ENCODE data around the gene LRP1B.
"Not testable (repeated sequence)": the region's sequence is repeated elsewhere in the genome, so short reads cannot be mapped to it uniquely, and the experiment has no call there.

LRP1B gene

GRCh38 chr2:141201016-141201565 lies 929.7 kb downstream of the LRP1B start:
- DNase-seq: no peak

GRCh38 chr2:141200191-141200590 lies 930.6 kb downstream of the LRP1B start:
- DNase-seq: no peak

GRCh38 chr2:141199711-141200110 lies 931.1 kb downstream of the LRP1B start:
- DNase-seq: no peak

- DNase-seq: no peak
These were observed 935.7 kb downstream of the LRP1B start for GRCh38 chr2:141195087-141195486.

GRCh38 chr2:141187075-141187439 lies 943.8 kb downstream of the LRP1B start:
- DNase-seq: no peak

- no peak for DNase-seq
These were observed 944.3 kb downstream of the LRP1B start for GRCh38 chr2:141186413-141187074.

GRCh38 chr2:141182246-141182645 lies 948.6 kb downstream of the LRP1B start:
- no peak for DNase-seq

- not testable (repeated sequence) for DNase-seq
These were observed 961.7 kb downstream of the LRP1B start for GRCh38 chr2:141169117-141169516.

GRCh38 chr2:141162314-141162713 lies 968.5 kb downstream of the LRP1B start:
- no peak for DNase-seq

- no peak for DNase-seq
These were observed 979.1 kb downstream of the LRP1B start for GRCh38 chr2:141151611-141152286.

- DNase-seq: no peak
These were observed 988.8 kb downstream of the LRP1B start for GRCh38 chr2:141142025-141142424.

GRCh38 chr2:141137122-141137693 lies 993.6 kb downstream of the LRP1B start:
- DNase-seq: no peak

GRCh38 chr2:141133883-141134282 lies 996.9 kb downstream of the LRP1B start:
- no peak for DNase-seq

- no peak for DNase-seq
These were observed 1005.4 kb downstream of the LRP1B start for GRCh38 chr2:141125432-141125831.

- DNase-seq: no peak
These were observed 1012.0 kb downstream of the LRP1B start for GRCh38 chr2:141118836-141119235.

GRCh38 chr2:141113301-141113700 lies 1017.5 kb downstream of the LRP1B start:
- DNase-seq: no peak

- DNase-seq: no peak
These were observed 1021.2 kb downstream of the LRP1B start for GRCh38 chr2:141109633-141110032.

GRCh38 chr2:141105763-141106162 lies 1025.1 kb downstream of the LRP1B start:
- no peak for DNase-seq

- DNase-seq: no peak
These were observed 1027.6 kb downstream of the LRP1B start for GRCh38 chr2:141103216-141103615.

- DNase-seq: no peak
These were observed 1051.6 kb downstream of the LRP1B start for GRCh38 chr2:141079231-141079630.

- no peak for DNase-seq
These were observed 1055.1 kb downstream of the LRP1B start for GRCh38 chr2:141075753-141076152.

- no peak for DNase-seq
These were observed 1062.6 kb downstream of the LRP1B start for GRCh38 chr2:141068053-141068682.

GRCh38 chr2:141065042-141065441 lies 1065.8 kb downstream of the LRP1B start:
- DNase-seq: no peak

GRCh38 chr2:141063406-141063805 lies 1067.4 kb downstream of the LRP1B start:
- no peak for DNase-seq

All from stimulated activated CD4-positive, alpha-beta T cell treated with anti-CD3 and anti-CD28 coated beads, Interleukin-4, amount 100 ng/mL, for 1 hour (primary cell).